ENCODE data around the gene TTC16.

- TF ChIP-seq CTCF (IDR thresholded peaks at IDR 0.05) (no peak), POLR2A (IDR thresholded peaks at IDR 0.05) (no peak)
These were observed 17.5 kb upstream of the TTC16 start for GRCh38 chr9:127698386-127698785.
